Keratinocyte (primary cell): ENCODE results near the gene RCAN2.

Experiments used
- EZH2 ChIP-seq: IDR thresholded peaks from one replicate; pipeline ENCODE4 v1.6.1; 2012; ENCODE audit warnings: inconsistent platforms, mild to moderate bottlenecking, low read length, moderate library complexity
- TF ChIP-seq, protein P1 (sequence below), 3 experiments: IDR thresholded peaks in 1 of 3; conservative IDR thresholded peaks in 1 of 3; optimal IDR thresholded peaks in 1 of 3; 2 replicates in 2 of 3; 3 replicates in 1 of 3; pipeline versions ENCODE3 to v1.5.1; 2011; ENCODE audit warnings: low read length in 3 of 3, mild to moderate bottlenecking in 3 of 3, moderate library complexity in 2 of 3, control low read depth in 1 of 3, inconsistent platforms in 1 of 3; ENCODE audit not compliant: insufficient read depth in 2 of 3; ENCODE audit errors: extremely low read depth in 1 of 3

DNA sequence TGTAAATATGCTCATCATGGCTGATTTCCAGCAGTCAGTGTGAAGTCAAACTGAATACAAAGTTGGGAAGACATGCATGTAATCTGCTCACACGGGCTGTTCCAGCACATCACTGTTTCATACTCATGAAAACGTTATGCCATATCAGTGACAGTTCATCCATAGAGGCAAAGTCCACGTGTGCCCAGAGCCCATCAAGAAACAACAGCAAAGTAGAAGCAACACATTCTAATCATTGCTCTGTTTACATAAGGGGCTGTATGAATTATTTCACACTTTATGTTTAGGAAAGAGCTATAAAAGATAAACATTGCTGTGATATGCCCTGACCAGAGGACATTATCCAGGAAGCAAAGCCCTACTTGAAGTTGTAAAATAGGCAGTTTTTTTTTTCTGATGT, 163.5 kb downstream of the RCAN2 start:
- TF ChIP-seq, protein P1, sequence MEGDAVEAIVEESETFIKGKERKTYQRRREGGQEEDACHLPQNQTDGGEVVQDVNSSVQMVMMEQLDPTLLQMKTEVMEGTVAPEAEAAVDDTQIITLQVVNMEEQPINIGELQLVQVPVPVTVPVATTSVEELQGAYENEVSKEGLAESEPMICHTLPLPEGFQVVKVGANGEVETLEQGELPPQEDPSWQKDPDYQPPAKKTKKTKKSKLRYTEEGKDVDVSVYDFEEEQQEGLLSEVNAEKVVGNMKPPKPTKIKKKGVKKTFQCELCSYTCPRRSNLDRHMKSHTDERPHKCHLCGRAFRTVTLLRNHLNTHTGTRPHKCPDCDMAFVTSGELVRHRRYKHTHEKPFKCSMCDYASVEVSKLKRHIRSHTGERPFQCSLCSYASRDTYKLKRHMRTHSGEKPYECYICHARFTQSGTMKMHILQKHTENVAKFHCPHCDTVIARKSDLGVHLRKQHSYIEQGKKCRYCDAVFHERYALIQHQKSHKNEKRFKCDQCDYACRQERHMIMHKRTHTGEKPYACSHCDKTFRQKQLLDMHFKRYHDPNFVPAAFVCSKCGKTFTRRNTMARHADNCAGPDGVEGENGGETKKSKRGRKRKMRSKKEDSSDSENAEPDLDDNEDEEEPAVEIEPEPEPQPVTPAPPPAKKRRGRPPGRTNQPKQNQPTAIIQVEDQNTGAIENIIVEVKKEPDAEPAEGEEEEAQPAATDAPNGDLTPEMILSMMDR (optimal IDR thresholded peaks at IDR 0.05 in 1 of 3, IDR thresholded peaks at IDR 0.05 in 1 of 3, conservative IDR thresholded peaks at IDR 0.05 in 1 of 3; ENCODE audit: extremely low read depth in 1 of 3, insufficient read depth in 2 of 3, low read length in 3 of 3), result no peak
- TF ChIP-seq EZH2, result no peak
